NCI-H146 treated with DMSO at 0.1 percent for 48 hours (cell line): ENCODE data around the gene ACSS1.

Source experiments
- DNase-seq: peaks from one replicate; lab custom pipeline; 2025; ENCODE audit not compliant: unreplicated experiment; lab: John Stamatoyannopoulos, UW

The ACSS1 gene

GRCh38 chr20:24961384-24962181 lies 96.4 kb downstream of the ACSS1 start:
- no peak for DNase-seq

- no peak for DNase-seq
Measured at GRCh38 chr20:24960861-24961260, 97.1 kb downstream of the ACSS1 start.

GRCh38 chr20:24960302-24960801 lies 97.6 kb downstream of the ACSS1 start:
- no peak for DNase-seq

GRCh38 chr20:24959591-24960301 lies 98.2 kb downstream of the ACSS1 start:
- no peak for DNase-seq

- DNase-seq, result no peak
Measured at GRCh38 chr20:24958506-24959385, 99.2 kb downstream of the ACSS1 start.

GRCh38 chr20:24957326-24958016 lies 100.5 kb downstream of the ACSS1 start:
- DNase-seq, result no peak
